ENCODE measurements around the gene FFAR1.

FFAR1 gene

GRCh38 chr19:35383536-35383935 lies 35.8 kb downstream of the FFAR1 start:
- no peak for TF ChIP-seq ZC3H10 (CRISPR knock-in tag; IDR thresholded peaks at IDR 0.05)
- no peak for TF ChIP-seq PATZ1 (CRISPR knock-in tag; IDR thresholded peaks at IDR 0.05; ENCODE audit: borderline replicate concordance)
- TF ChIP-seq CREB5 (CRISPR knock-in tag; IDR thresholded peaks at IDR 0.05; ENCODE audit: low read depth): no peak
- no peak for TF ChIP-seq ZNF8 (CRISPR knock-in tag; IDR thresholded peaks at IDR 0.05)
- TF ChIP-seq, protein P1, sequence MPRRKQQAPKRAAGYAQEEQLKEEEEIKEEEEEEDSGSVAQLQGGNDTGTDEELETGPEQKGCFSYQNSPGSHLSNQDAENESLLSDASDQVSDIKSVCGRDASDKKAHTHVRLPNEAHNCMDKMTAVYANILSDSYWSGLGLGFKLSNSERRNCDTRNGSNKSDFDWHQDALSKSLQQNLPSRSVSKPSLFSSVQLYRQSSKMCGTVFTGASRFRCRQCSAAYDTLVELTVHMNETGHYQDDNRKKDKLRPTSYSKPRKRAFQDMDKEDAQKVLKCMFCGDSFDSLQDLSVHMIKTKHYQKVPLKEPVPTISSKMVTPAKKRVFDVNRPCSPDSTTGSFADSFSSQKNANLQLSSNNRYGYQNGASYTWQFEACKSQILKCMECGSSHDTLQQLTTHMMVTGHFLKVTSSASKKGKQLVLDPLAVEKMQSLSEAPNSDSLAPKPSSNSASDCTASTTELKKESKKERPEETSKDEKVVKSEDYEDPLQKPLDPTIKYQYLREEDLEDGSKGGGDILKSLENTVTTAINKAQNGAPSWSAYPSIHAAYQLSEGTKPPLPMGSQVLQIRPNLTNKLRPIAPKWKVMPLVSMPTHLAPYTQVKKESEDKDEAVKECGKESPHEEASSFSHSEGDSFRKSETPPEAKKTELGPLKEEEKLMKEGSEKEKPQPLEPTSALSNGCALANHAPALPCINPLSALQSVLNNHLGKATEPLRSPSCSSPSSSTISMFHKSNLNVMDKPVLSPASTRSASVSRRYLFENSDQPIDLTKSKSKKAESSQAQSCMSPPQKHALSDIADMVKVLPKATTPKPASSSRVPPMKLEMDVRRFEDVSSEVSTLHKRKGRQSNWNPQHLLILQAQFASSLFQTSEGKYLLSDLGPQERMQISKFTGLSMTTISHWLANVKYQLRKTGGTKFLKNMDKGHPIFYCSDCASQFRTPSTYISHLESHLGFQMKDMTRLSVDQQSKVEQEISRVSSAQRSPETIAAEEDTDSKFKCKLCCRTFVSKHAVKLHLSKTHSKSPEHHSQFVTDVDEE (CRISPR knock-in tag; IDR thresholded peaks at IDR 0.05): no peak
- no peak for TF ChIP-seq SNAI2 (CRISPR knock-in tag; IDR thresholded peaks at IDR 0.05)

DNA sequence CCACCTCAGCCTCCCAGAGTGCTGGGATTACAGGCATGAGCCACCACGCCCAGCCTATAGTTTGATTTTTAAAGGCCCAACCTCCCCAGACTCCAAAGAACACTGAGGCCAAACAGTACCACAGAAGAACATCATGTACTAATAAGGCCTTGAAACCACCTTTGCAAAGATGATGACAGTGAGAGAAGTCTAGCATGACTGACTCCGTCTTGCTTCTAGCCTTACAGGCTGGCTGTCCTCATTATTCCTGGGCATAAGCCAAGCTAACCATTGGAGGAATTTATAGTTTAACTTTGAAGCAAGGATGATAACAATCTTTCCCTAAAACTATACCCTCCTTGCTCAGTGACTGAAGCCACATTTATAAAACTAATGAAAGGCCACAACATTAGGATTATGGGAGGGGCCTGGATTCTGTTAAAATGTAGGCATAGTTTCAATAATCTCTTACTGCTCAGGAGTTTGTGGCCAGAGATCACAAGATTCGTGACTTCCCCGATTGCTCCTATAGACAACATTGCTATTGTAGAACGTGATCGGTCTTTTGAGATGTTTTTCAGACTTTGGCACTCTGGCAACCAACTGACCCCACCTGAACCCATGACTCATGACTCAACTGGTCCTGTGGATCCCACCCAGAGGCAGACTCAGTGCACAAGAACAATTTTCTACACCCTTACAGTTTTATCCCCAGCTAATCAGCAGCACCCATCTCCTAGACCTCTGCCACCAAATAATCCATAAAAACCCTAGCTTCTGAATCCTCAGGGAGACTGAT lies 40.8 kb downstream of the FFAR1 start:
- ATAC-seq: no peak
- TF ChIP-seq PATZ1 (CRISPR knock-in tag; IDR thresholded peaks at IDR 0.05; ENCODE audit: borderline replicate concordance) (no peak), TCF4 (CRISPR knock-in tag; IDR thresholded peaks at IDR 0.05; ENCODE audit: borderline replicate concordance) (no peak), ISL1 (CRISPR knock-in tag; IDR thresholded peaks at IDR 0.05) (no peak), ZNF70 (CRISPR knock-in tag; IDR thresholded peaks at IDR 0.05) (no peak), ZNF565 (CRISPR knock-in tag; conservative IDR thresholded peaks at IDR 0.05; ENCODE audit: low read depth) (no peak), BACH2 (CRISPR knock-in tag; IDR thresholded peaks at IDR 0.05; ENCODE audit: borderline replicate concordance) (no peak), ZFP30 (CRISPR knock-in tag; IDR thresholded peaks at IDR 0.05) (no peak), RARB (CRISPR knock-in tag; IDR thresholded peaks at IDR 0.05) (no peak), GLIS3 (CRISPR knock-in tag; IDR thresholded peaks at IDR 0.05) (no peak), ZFP3 (CRISPR knock-in tag; IDR thresholded peaks at IDR 0.05) (no peak), SNAI2 (CRISPR knock-in tag; IDR thresholded peaks at IDR 0.05) (no peak), POU6F1 (CRISPR knock-in tag; IDR thresholded peaks at IDR 0.05; ENCODE audit: borderline replicate concordance, low read depth) (no peak), CREB5 (CRISPR knock-in tag; IDR thresholded peaks at IDR 0.05; ENCODE audit: low read depth) (no peak), CSDC2 (CRISPR knock-in tag; IDR thresholded peaks at IDR 0.05) (no peak), ARNTL (CRISPR knock-in tag; IDR thresholded peaks at IDR 0.05; ENCODE audit: borderline replicate concordance, low read depth) (no peak), OSR1 (CRISPR knock-in tag; IDR thresholded peaks at IDR 0.05) (no peak), PPARA (CRISPR knock-in tag; IDR thresholded peaks at IDR 0.05; ENCODE audit: borderline replicate concordance) (no peak), ZNF8 (CRISPR knock-in tag; IDR thresholded peaks at IDR 0.05) (no peak), TOX (CRISPR knock-in tag; IDR thresholded peaks at IDR 0.05; ENCODE audit: borderline replicate concordance) (no peak)
- TF ChIP-seq, protein P1 (CRISPR knock-in tag; IDR thresholded peaks at IDR 0.05): no peak

More at GRCh38 chr19:35383536-35383935, 35.8 kb downstream of the FFAR1 start:
- no peak for ATAC-seq

Measured in SK-N-SH treated with all-trans-retinoic acid at 6 μM for 48 hours (cell line).